GM12875 (cell line): ENCODE results near the gene GREB1.

Experiments used
- H3K4me3 ChIP-seq: one replicate; pipeline ENCODE4 v1.5.1; 2011; ENCODE audit warnings: low read depth, low read length, control low read depth
- TF ChIP-seq, protein P1 (sequence below): IDR thresholded peaks from 2 replicates; pipeline ENCODE4 v1.5.1; 2011; ENCODE audit warnings: low read depth, mild to moderate bottlenecking, control low read depth, inconsistent platforms, low read length, moderate library complexity, borderline replicate concordance; ENCODE audit not compliant: insufficient read depth

Gene GREB1

DNA sequence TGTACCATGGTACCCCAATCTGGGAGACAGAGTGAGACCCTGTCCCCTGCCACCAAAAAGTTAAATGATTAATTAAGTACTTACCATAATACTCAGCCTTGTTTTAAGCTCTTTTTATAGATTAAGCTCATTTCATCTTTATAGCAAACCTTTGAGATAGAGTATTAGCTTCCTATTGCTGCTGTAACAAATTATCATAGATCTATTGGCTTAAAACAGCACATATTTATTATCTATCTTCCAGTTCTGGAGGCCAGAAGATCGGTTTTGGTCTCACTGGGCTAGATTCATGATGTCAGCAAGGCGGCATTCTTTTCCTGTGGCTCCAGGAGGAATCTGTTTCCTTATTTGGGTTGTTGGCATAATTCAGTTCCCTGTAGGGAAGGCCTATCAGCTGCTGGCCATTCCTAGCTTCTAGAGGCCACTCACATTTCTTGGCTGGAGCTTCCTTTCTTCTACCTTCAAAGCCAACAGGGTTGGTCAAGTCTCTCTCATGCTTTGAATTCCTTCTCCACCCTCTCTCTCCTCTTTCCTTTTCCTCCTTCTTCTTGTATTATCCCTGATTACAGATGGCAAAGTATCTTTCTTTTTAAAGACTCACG lies 13.7 kb upstream of the GREB1 start:
- no peak overlapping the region for H3K4me3 ChIP-seq
- TF ChIP-seq, protein P1, sequence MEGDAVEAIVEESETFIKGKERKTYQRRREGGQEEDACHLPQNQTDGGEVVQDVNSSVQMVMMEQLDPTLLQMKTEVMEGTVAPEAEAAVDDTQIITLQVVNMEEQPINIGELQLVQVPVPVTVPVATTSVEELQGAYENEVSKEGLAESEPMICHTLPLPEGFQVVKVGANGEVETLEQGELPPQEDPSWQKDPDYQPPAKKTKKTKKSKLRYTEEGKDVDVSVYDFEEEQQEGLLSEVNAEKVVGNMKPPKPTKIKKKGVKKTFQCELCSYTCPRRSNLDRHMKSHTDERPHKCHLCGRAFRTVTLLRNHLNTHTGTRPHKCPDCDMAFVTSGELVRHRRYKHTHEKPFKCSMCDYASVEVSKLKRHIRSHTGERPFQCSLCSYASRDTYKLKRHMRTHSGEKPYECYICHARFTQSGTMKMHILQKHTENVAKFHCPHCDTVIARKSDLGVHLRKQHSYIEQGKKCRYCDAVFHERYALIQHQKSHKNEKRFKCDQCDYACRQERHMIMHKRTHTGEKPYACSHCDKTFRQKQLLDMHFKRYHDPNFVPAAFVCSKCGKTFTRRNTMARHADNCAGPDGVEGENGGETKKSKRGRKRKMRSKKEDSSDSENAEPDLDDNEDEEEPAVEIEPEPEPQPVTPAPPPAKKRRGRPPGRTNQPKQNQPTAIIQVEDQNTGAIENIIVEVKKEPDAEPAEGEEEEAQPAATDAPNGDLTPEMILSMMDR, result no peak

DNA sequence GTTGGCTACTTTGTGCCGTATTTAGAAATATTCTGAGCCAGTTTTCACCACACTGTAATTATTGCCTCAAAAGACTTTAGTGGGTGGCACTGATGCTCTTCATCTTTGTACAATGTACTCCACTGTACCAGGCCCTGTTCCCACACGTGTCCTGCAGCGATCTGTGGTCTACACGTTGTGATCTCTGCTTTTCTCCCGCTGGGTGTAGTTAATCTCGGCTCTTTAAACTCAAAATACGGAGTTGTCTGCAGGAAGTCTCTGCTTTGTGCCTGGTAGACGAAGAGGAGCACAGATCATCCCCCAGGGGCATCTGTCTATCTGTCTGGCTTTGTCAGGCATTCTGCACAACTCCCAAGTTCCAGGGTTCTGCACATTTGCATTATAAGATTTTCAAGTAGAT lies 12.1 kb upstream of the GREB1 start:
- no peak overlapping the region for H3K4me3 ChIP-seq
- TF ChIP-seq, protein P1, result no peak

- TF ChIP-seq, protein P1, result no peak
- no peak overlapping the region for H3K4me3 ChIP-seq
Measured at GRCh38 chr2:11524470-11524869, 9.4 kb upstream of the GREB1 start.

DNA sequence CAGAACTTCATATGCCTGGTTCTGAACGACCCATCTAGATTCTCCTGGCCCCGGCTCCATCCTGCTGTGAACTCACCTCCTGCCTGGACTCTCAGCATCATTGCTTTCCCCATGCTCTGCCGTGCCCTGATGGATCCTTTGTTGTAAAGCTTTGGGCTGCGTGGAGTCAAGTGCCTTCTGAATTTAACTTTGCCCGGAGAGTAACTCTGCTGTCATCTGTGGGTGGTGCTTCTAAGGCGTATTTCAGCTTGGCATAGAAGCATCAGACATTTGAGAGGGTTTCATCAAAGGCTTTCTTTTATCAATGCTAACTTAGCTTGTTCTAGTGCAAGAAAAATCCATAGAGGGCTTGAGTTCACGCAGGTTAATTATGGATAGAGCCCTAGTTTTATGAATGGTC lies 8.1 kb upstream of the GREB1 start:
- TF ChIP-seq, protein P1, result no peak
- no peak overlapping the region for H3K4me3 ChIP-seq

GRCh38 chr2:11527001-11527400 lies 6.8 kb upstream of the GREB1 start:
- TF ChIP-seq, protein P1, result no peak
- no peak overlapping the region for H3K4me3 ChIP-seq

DNA sequence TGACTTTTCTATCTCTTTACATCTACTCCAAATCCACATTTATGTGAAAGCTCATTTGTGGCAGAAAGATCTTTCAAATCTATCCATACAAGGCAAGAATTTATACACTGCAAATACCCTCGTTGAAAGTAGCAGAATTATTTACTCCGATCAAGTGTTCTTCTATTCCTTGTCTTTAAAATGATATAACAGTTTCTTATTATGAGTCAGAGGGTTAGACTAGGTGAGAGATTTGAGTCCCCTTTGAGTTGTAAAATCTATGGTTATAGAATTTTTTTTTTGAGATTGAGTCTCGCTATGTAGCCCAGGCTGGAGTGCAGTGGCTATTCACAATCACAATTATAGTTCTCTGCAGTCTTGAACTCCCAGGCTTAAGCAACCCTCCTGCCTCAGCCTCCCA lies 5.6 kb upstream of the GREB1 start:
- TF ChIP-seq, protein P1, result no peak

DNA sequence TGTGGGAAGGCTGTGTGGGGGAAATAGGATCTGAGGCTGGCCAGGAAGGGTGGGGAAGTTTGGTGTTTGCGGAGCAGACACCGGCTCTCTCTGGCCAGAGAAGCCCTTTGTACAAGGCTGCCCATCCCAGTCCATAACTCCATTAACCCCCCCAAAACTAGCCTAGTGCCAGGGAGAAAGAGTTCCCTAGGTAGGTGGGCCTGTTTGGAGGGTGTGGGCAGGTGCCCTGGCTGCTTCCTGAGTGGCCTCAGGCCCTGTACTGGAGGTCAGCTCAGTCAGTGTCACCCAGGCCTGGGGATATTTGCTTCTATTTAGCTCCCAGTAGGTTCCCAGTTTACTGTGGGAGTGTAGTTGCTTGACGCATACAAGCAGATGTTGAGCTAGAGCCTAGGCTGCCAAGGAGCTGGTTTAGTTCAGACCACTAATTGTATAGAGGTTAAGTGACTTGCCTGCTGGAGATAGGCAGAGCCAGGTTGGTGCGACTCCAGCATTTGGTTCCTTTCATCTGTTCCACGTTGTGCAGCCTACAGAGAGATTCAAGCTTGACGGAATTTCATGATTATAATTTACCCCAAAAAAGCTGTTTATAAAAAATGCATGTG lies 2.9 kb upstream of the GREB1 start:
- TF ChIP-seq, protein P1, result no peak
- no peak overlapping the region for H3K4me3 ChIP-seq

More for the DNA sequence above, 5.6 kb upstream of the GREB1 start:
- no peak overlapping the region for H3K4me3 ChIP-seq
